Myocyte (in vitro differentiated cells): ENCODE data around the gene DNAJB5. TPM values are rescaled to one million over a fixed set of nuclear protein-coding genes. Genes with fewer than 3 reads are reported as not detected.

Experiments
- DNase-seq: peaks from one replicate; pipeline ENCODE4 v3.0.0-alpha.2; 2012; ENCODE audit warnings: low read depth
- total RNA-seq: library from RNA; depleted of rRNA; stranded (reverse); fragments of >200 nt; gene quantifications from 2 replicates; pipeline ENCODE4 v1.2.3, GENCODE V29; 2014

Gene DNAJB5
- total RNA-seq, 1 donor from 2014 or later, result 71.7 TPM

GRCh38 chr9:34983209-34983608 lies 6.3 kb upstream of the DNAJB5 start:
- no peak for DNase-seq

- DNase-seq, result peak; percentile 70
These were observed 5.5 kb upstream of the DNAJB5 start for GRCh38 chr9:34984049-34984448.

DNA sequence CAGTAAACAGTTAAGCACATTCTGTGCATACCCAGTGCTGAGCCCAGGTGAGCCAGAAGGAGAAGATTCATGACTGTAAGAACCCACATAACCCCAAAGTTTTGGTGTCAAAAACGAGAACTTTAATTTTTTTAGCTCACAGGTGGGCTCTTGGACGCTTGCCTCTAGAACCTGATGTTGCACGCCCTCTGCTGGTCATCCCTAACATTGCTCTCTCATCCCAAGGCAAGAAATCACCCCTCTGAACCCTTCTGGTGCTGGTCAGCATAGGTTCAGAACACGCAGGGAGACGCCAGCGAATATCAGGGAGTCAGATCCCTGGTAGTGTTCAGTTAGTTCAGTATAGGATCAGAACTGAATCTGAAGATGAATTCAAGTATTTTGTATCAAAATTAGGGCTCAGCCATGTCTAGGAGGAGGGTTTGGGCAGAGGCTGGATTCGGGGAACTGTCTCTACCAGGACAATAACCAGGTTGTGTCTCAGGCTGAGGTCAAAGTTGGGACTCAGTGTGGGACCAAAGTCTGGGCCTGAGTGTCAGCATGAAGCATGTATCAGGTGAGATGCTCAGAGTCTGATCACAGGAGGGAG lies 4.1 kb upstream of the DNAJB5 start:
- peak; percentile 66 for DNase-seq

- DNase-seq, result no peak
These were observed 3.0 kb upstream of the DNAJB5 start for GRCh38 chr9:34986540-34987047.

DNA sequence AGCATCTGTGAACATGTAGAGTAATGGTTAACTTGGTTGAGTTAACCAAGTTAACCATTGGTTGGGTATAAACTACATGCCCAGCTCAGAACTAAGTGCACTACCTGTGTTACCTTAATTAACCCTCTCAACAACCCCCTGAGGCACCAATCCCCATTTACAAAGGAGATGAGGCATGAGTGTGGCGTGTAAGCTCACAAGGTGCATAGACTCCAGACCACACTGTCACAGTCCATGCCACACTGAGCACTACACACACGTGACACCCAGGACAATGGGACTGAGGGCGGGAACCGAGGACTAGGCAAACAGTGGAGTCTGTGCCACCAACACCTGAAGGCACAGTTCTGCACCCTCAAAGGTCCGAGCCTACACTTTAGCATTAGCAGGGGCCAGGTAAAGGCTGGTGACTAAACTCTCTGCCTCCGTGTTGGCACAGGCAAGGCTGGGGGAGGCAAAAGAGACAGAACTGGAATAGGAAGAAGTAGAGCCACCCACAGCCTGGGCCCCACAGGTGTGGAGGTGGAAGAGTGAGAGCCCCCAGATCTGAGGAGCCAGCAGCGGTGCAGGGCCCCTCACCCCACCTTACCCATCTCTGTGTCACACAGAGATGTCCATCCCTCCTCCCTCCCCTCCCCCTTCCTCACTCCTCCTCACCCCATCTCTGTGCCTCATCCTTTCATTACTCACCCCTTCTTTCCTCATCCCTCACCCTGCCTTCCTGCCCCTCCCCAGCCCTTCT lies 2.2 kb upstream of the DNAJB5 start:
- no peak for DNase-seq

- peak; percentile 25 for DNase-seq
These were observed 1.1 kb upstream of the DNAJB5 start for GRCh38 chr9:34988218-34989002.

DNA sequence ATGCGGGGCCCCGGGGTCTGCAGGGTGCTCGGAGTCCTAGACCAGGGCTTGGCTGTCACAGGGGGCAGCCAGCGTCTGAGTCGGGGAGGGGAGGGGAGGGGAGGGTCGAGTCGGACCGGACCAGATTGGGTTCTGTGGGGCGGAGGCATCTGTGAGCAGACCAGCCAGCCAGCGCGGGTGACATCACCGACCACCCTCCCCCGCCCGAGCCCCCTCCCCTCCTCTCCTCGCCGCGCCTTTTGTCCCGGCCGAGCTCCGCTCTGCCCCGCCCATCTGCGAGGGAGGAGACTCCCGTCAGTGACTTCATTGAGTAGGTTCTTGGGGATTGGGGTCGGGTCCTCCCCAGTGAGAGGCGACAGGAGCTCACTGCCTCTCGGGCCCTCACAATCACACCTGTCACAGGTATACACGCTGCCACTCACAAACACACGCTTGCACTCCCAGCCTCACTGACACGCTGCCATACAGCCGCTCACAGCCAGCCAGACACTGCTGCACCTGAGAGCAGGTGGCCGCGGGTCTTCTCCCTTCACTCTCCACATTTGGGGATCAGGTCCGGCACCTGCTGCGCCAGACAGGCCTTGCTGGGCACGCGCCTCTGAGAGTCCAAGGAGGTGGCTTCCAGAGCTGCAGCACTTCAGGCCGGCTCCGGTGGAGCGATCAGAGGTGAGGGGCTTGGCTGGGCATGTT lies 546 bp downstream of the DNAJB5 start:
- peak; percentile 86 for DNase-seq

DNA sequence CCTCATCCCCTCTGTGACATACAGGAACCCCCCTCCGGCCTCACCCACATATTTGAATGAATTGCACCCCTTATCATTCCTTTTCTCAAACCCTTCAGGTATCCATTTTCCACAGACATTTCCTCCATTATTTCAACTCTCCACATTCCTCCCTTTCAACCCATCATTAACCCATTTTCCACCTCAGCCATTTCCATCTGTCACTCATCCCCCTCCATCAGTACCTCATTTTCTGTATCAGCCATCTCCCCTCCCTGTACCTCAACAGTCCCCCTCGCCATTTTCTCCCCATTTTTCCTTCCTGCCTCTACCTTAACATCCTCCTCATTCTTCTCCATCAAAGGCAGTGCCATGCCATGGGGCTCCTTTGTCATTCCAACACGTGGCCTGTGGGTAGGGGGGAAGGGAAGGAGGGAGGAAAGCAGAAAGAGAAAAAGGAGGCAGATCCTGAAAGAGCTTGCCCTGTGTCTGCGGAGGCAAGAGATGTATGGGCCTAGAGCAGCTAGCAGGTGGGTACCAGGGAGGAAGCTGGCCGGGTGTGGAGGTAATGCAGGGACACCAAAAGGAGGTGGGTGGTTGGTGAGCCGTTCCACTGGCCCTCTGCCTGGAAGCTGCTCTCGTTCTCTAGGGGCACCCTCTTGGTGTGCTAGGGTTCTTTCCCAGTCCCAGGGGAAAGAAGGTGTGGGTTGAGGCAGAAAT lies 1.5 kb downstream of the DNAJB5 start:
- peak; percentile 46 for DNase-seq

GRCh38 chr9:34991607-34992375 lies 2.2 kb downstream of the DNAJB5 start:
- peak; percentile 78 for DNase-seq

GRCh38 chr9:34992376-34992951 lies 2.9 kb downstream of the DNAJB5 start:
- DNase-seq, result peak; percentile 99

- DNase-seq, result peak; percentile 99
These were observed 4.1 kb downstream of the DNAJB5 start for GRCh38 chr9:34993502-34994259.

GRCh38 chr9:34994260-34994899 lies 4.8 kb downstream of the DNAJB5 start:
- DNase-seq, result peak; percentile 83

GRCh38 chr9:34994900-34995669 lies 5.5 kb downstream of the DNAJB5 start:
- peak; percentile 91 for DNase-seq

GRCh38 chr9:34995670-34996060 lies 6.1 kb downstream of the DNAJB5 start:
- no peak for DNase-seq

GRCh38 chr9:34996181-34996904 lies 6.8 kb downstream of the DNAJB5 start:
- no peak for DNase-seq

- no peak for DNase-seq
These were observed 7.3 kb downstream of the DNAJB5 start for GRCh38 chr9:34996905-34997279.

GRCh38 chr9:34997379-34997781 lies 7.8 kb downstream of the DNAJB5 start:
- no peak for DNase-seq
